Stimulated activated CD8-positive, alpha-beta memory T cell treated with anti-CD3 and anti-CD28 coated beads, Interleukin-12 subunit alpha, Interleukin-12 subunit beta, amount 100 ng/mL, for 1 hour (primary cell): ENCODE measurements around the gene SPAG16.
"Not testable (repeated sequence)": the region's sequence is repeated elsewhere in the genome, so short reads cannot be mapped to it uniquely, and the experiment has no call there.

Source experiments
- DNase-seq: peaks from one replicate; pipeline ENCODE4 v3.0.0-alpha.2; 2020; ENCODE audit warnings: low read depth

Gene SPAG16

GRCh38 chr2:213271947-213272346, 12.3 kb upstream of the SPAG16 start:
- no peak for DNase-seq

- DNase-seq = no peak
Measured at GRCh38 chr2:213274143-213274542, 10.1 kb upstream of the SPAG16 start.

- DNase-seq = no peak
Measured at GRCh38 chr2:213275265-213275664, 9.0 kb upstream of the SPAG16 start.

- DNase-seq = not testable (repeated sequence)
Measured at GRCh38 chr2:213277134-213277533, 7.1 kb upstream of the SPAG16 start.

GRCh38 chr2:213279116-213279620, 5.1 kb upstream of the SPAG16 start:
- no peak for DNase-seq

GRCh38 chr2:213279971-213280370, 4.3 kb upstream of the SPAG16 start:
- DNase-seq = no peak

GRCh38 chr2:213281156-213281555, 3.1 kb upstream of the SPAG16 start:
- no peak for DNase-seq

- no peak for DNase-seq
Measured at GRCh38 chr2:213285404-213285803, 1.1 kb downstream of the SPAG16 start.

GRCh38 chr2:213286161-213286560, 1.9 kb downstream of the SPAG16 start:
- DNase-seq = no peak

- DNase-seq = no peak
Measured at GRCh38 chr2:213288913-213289700, 4.8 kb downstream of the SPAG16 start.

- DNase-seq = no peak
Measured at GRCh38 chr2:213290501-213290900, 6.2 kb downstream of the SPAG16 start.

GRCh38 chr2:213296270-213296669, 12.0 kb downstream of the SPAG16 start:
- DNase-seq = no peak

- no peak for DNase-seq
Measured at GRCh38 chr2:213306316-213306942, 22.2 kb downstream of the SPAG16 start.

GRCh38 chr2:213315168-213315876, 31.1 kb downstream of the SPAG16 start:
- no peak for DNase-seq

- DNase-seq = no peak
Measured at GRCh38 chr2:213316001-213316735, 31.9 kb downstream of the SPAG16 start.

- no peak for DNase-seq
Measured at GRCh38 chr2:213317929-213318328, 33.7 kb downstream of the SPAG16 start.

- no peak for DNase-seq
Measured at GRCh38 chr2:213320604-213321003, 36.3 kb downstream of the SPAG16 start.

GRCh38 chr2:213336253-213336770, 52.0 kb downstream of the SPAG16 start:
- DNase-seq = no peak

- no peak for DNase-seq
Measured at GRCh38 chr2:213353419-213353818, 69.2 kb downstream of the SPAG16 start.

GRCh38 chr2:213376644-213377043, 92.4 kb downstream of the SPAG16 start:
- DNase-seq = no peak

GRCh38 chr2:213407027-213407426, 122.8 kb downstream of the SPAG16 start:
- DNase-seq = not testable (repeated sequence)
